ENCODE measurements around the gene CPNE2.

The CPNE2 gene

DNA sequence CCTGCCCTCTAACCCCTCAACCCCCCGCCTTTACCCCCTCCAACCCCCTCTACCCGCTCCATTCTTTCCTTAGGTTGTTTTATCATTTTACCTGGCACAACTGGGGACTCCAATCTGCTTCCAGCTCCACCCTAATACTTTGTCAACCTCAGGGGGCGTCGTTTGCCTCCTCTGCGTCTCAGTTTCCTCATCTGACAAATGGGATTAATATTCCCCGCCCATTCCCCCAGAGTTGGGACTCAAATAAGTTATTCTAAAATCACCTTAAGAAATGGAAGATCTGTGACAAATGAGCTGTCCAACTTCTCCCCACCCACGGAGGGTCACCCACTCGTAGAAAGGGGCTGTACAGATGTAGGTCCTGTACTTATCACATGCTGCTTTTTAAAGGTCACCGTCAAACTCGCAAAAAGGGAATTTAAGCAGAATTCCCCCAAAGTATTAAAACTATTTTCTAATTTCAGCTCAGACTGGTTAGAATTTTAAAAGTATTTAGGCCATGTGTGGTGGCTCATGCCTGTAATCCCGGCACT lies 40.6 kb upstream of the CPNE2 start:
- TF ChIP-seq, protein P1, sequence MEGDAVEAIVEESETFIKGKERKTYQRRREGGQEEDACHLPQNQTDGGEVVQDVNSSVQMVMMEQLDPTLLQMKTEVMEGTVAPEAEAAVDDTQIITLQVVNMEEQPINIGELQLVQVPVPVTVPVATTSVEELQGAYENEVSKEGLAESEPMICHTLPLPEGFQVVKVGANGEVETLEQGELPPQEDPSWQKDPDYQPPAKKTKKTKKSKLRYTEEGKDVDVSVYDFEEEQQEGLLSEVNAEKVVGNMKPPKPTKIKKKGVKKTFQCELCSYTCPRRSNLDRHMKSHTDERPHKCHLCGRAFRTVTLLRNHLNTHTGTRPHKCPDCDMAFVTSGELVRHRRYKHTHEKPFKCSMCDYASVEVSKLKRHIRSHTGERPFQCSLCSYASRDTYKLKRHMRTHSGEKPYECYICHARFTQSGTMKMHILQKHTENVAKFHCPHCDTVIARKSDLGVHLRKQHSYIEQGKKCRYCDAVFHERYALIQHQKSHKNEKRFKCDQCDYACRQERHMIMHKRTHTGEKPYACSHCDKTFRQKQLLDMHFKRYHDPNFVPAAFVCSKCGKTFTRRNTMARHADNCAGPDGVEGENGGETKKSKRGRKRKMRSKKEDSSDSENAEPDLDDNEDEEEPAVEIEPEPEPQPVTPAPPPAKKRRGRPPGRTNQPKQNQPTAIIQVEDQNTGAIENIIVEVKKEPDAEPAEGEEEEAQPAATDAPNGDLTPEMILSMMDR (IDR thresholded peaks at IDR 0.05; ENCODE audit: control insufficient read depth, insufficient read depth, low read depth, low read length, missing control alignments), result no peak
- DNase-seq (ENCODE audit: low read depth), result no peak
- H3K4me3 ChIP-seq (ENCODE audit: control insufficient read depth, low read depth, low read length), result no peak overlapping the region

DNA sequence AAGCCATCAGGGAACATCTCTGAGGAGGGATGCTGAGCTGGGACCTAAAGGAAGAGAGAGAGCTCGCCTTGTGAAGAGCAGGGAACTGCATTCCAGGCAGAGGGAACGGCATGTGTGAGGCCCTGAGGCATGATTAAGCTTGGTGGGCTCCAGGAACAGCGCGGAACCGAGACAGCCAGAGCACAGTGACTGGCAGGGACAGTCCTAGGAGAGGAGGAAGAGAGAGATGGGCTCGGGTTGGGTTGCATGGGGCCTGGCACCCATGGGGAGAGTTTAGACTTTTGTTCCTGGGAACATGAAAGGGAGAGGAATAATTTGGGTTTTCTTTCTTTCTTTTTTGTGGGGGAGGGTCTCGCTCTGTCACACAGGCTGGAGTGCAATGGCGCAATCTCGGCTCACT lies 39.2 kb upstream of the CPNE2 start:
- TF ChIP-seq, protein P1 (IDR thresholded peaks at IDR 0.05; ENCODE audit: control insufficient read depth, insufficient read depth, low read depth, low read length, missing control alignments), result no peak
- H3K4me3 ChIP-seq (ENCODE audit: control insufficient read depth, low read depth, low read length), result no peak overlapping the region
- DNase-seq (ENCODE audit: low read depth), result no peak

DNA sequence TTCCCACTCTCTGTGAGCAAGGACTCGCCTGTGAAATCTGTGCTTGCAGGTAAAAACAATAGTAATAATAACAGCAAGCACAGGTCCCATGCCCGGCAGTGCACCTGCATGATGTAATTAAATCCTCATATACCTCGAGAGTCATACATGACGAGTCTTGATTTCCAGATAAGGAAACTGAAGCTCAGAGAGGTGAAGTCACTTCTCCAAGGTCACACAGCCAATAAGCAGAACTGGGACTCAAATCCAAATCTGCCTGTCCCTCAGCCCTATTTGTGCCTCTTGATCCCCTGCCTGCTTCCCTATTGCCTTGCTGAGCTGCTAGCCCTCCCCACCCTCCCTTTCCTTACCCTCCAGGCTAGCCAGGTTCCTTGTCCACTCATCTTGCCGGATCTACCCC lies 38.0 kb upstream of the CPNE2 start:
- TF ChIP-seq, protein P1 (IDR thresholded peaks at IDR 0.05; ENCODE audit: control insufficient read depth, insufficient read depth, low read depth, low read length, missing control alignments), result no peak
- no peak for DNase-seq (ENCODE audit: low read depth)
- no peak overlapping the region for H3K4me3 ChIP-seq (ENCODE audit: control insufficient read depth, low read depth, low read length)

DNA sequence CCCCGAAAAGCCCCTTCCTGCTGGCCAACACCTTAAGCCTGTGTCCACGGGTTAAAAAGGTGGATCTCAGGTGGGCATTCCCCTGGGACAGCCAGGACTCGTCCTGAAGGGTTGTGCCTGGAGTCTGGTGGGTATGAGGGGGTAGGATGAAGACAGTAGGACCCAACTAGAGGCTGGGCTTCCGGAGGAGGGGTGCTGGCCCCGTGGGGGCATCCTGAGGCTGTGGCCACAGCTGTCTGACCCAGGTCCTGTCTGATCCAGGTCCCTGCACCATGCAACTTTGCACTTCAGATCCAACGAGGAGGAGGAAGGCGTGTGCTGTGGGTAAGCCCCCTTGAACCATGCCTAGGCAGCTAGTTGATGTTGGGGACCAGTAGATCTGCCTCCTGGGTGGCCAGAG lies 37.6 kb upstream of the CPNE2 start:
- TF ChIP-seq, protein P1 (IDR thresholded peaks at IDR 0.05; ENCODE audit: control insufficient read depth, insufficient read depth, low read depth, low read length, missing control alignments), result no peak
- H3K4me3 ChIP-seq (ENCODE audit: control insufficient read depth, low read depth, low read length), result no peak overlapping the region
- no peak for DNase-seq (ENCODE audit: low read depth)

DNA sequence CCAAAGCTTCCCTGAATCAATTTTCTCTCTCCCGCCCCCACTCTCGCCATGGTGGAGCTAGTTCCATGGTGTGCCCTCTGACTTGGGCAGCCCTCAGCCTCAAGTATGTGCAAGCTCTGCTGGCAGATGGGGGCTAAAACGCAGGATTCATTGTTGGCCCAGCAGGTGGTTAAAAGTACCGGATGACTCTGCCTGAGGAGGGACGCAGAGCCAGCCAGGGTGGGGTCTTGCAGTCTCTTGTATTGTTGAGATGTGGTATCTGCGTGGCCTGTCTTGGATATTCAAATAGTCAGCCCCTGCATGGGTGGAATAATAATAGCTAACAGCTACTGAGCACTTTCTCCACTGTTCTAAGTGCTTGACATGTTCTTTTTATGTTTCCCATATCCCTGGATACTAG lies 36.7 kb upstream of the CPNE2 start:
- TF ChIP-seq, protein P1 (IDR thresholded peaks at IDR 0.05; ENCODE audit: control insufficient read depth, insufficient read depth, low read depth, low read length, missing control alignments), result no peak
- no peak overlapping the region for H3K4me3 ChIP-seq (ENCODE audit: control insufficient read depth, low read depth, low read length)
- DNase-seq (ENCODE audit: low read depth), result no peak

DNA sequence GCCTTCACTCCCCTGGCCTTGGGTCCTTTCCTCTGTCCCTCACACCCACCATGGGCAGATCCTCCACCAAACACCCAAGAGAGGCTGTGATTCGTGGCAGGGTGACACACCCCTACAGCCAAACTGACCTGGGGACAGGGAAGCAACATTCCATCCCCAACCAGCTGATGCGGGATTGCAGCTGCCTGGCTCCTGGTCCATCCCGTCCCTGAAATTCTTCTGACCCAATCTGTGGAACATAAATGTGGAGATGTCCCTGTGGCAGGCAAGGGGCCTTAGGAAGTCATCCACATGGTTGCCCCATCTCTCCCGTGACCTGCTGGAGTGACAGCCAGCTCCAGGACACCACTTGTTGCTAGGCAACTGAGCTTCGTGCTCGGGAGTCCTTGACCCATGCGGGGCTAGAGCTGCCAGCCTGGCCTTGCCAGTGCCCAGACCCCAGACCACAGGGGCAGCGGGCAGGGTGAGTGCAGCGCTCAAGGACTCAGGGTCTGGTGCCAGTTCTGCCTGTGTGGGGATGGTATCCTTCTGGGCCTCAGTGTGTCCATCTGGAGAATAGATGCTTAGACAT lies 34.0 kb upstream of the CPNE2 start:
- TF ChIP-seq, protein P1 (IDR thresholded peaks at IDR 0.05; ENCODE audit: control insufficient read depth, insufficient read depth, low read depth, low read length, missing control alignments), result no peak
- DNase-seq (ENCODE audit: low read depth), result no peak
- H3K4me3 ChIP-seq (ENCODE audit: control insufficient read depth, low read depth, low read length), result no peak overlapping the region

All from AG09309 (cell line).